GM21528 (cell line): ENCODE measurements around the gene BRD3.

Experiments
- ATAC-seq: cut with Tn5 transposase; IDR thresholded peaks from one replicate; pipeline ENCODE4 v1.9.1; 2021; ENCODE audit warnings: mild to moderate bottlenecking, moderate library complexity; ENCODE audit not compliant: unreplicated experiment, low FRiP score

Gene BRD3

GRCh38 chr9:133981589-133981957 lies 86.3 kb downstream of the BRD3 start:
- no peak for ATAC-seq

DNA sequence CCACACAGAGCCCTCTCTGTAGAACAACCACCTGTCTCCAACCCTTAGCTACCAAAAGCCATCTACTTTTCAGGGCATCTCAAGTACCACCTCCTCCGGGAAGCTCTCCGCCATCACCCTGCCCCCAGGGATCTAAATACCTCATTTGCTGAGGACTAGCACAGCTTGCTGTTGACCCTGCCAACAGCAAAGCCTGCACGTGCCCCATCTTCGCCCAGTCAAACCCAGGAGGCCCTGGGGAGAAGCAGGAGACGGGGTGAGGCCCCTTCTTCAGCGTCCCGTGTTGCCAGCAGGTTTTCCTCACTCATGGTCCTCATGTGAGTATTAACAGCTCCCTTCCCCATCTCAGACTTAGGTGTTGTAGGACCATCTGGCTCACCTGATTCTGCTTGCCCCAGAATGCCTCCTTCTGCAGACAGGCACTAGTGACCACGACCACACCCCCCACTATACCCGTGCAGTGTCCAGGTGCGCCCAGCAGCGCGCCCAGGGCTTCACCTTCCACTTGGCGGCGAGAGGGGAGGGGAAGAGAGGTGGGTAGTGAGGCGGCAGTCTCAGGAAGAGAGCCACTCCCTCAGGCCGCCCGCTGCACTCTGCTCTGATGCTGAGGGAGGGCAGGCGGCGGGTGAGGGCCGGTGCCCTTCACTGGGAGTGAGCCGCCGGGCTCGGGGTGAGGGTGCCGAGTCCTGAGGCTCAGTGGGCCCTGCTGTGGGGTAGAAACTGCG lies 86.8 kb downstream of the BRD3 start:
- ATAC-seq: no peak
